Measurements from ENCODE around the gene MYNN. TPM values are rescaled to one million over a fixed set of nuclear protein-coding genes. Genes with fewer than 3 reads are reported as not detected.

Gene MYNN
- total RNA-seq, 1 experiment from 2014 or later: 13.5 TPM

GRCh38 chr3:169792359-169792758 is 19.2 kb downstream of the MYNN start:
- CTCF ChIA-PET: no interaction called here

More at GRCh38 chr3:169792359-169792758, 19.2 kb downstream of the MYNN start:
- ChIA-PET POLR2A (no interaction called here), RAD21 (ENCODE audit: low non-redundant PET in 1 of 2, low total read pairs in 2 of 2, uncharacterized antibody in 2 of 2, unreplicated experiment in 2 of 2) (no interaction called here)
- Histone ChIP-seq H3K4me2 (ENCODE audit: low read length) (no peak overlapping the region), H3K9me2 (ENCODE audit: insufficient read depth) (no peaks in the 10 kb centered on the region), H3K4me3 (replicated peaks in 1 of 2; ENCODE audit: low read depth in 1 of 2, low read length in 2 of 2) (no peak overlapping the region), H3K79me2 (ENCODE audit: insufficient read depth, low read length) (no peaks in the 10 kb centered on the region), H3K4me1 (ENCODE audit: control insufficient read depth in 1 of 2, insufficient read depth in 2 of 2, low read length in 2 of 2) (no peaks in the 10 kb centered on the region), H3K9me3 (ENCODE audit: control insufficient read depth in 1 of 2, insufficient read depth in 1 of 2, low read depth in 1 of 2, low read length in 2 of 2) (no peaks in the 10 kb centered on the region), H3K9ac (ENCODE audit: low read length) (no peak overlapping the region), H3K27me3 (ENCODE audit: insufficient read depth, low read length) (no peaks in the 10 kb centered on the region), H3K36me3 (ENCODE audit: control insufficient read depth in 1 of 2, insufficient read depth in 2 of 2, low read length in 2 of 2) (peaks cover 12 to 14% of the 10 kb centered on the region in 2 experiments; a peak in 3 of 4 replicates), H4K20me1 (ENCODE audit: insufficient read depth) (no peaks in the 10 kb centered on the region), H3K27ac (ENCODE audit: low read depth, low read length) (no peak overlapping the region), H2AFZ (ENCODE audit: low read depth, low read length, poor library complexity, severe bottlenecking) (no peak overlapping the region)
- BruUV-seq (replicated peaks): no TSS peak
- DNase-seq (ENCODE audit: low read depth, low spot score) (no peak), ATAC-seq (no peak)
- TF ChIP-seq EGR1 (IDR thresholded peaks at IDR 0.05; ENCODE audit: low read depth) (no peak), JUND (IDR thresholded peaks at IDR 0.05) (no peak), EZH2 (IDR thresholded peaks at IDR 0.05) (no peak), SIN3A (IDR thresholded peaks at IDR 0.05; ENCODE audit: low read depth) (no peak), TCF7L2 (IDR thresholded peaks at IDR 0.05; ENCODE audit: borderline replicate concordance, extremely low read depth, insufficient read depth, insufficient read length) (no peak), YY1 (IDR thresholded peaks at IDR 0.05; ENCODE audit: extremely low read depth, insufficient replicate concordance, low read depth, low read length) (no peak), SP1 (IDR thresholded peaks at IDR 0.05; ENCODE audit: low read depth) (no peak), SRF (IDR thresholded peaks at IDR 0.05; ENCODE audit: low read depth) (no peak), RAD21 (IDR thresholded peaks at IDR 0.05; ENCODE audit: low read depth) (no peak), FOSL1 (IDR thresholded peaks at IDR 0.05; ENCODE audit: low read depth) (no peak), ZFX (IDR thresholded peaks at IDR 0.05) (no peak), ZNF274 (IDR thresholded peaks at IDR 0.05; ENCODE audit: low read depth, low read length) (no peak), POLR2AphosphoS5 (IDR thresholded peaks at IDR 0.05; ENCODE audit: low read depth, low read length) (no peak), CEBPB (IDR thresholded peaks at IDR 0.05; ENCODE audit: low read depth) (no peak), ZBTB33 (IDR thresholded peaks at IDR 0.05; ENCODE audit: extremely low read depth, insufficient replicate concordance, low read length) (no peak), EZH2phosphoT487 (IDR thresholded peaks at IDR 0.05; ENCODE audit: borderline replicate concordance) (no peak)
- TF ChIP-seq, protein P1, sequence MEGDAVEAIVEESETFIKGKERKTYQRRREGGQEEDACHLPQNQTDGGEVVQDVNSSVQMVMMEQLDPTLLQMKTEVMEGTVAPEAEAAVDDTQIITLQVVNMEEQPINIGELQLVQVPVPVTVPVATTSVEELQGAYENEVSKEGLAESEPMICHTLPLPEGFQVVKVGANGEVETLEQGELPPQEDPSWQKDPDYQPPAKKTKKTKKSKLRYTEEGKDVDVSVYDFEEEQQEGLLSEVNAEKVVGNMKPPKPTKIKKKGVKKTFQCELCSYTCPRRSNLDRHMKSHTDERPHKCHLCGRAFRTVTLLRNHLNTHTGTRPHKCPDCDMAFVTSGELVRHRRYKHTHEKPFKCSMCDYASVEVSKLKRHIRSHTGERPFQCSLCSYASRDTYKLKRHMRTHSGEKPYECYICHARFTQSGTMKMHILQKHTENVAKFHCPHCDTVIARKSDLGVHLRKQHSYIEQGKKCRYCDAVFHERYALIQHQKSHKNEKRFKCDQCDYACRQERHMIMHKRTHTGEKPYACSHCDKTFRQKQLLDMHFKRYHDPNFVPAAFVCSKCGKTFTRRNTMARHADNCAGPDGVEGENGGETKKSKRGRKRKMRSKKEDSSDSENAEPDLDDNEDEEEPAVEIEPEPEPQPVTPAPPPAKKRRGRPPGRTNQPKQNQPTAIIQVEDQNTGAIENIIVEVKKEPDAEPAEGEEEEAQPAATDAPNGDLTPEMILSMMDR (IDR thresholded peaks at IDR 0.05 in 2 of 3, conservative IDR thresholded peaks at IDR 0.05 in 1 of 3; ENCODE audit: borderline replicate concordance in 1 of 3, insufficient read depth in 1 of 3, low read depth in 2 of 3, low read length in 2 of 3): no peak
- TF ChIP-seq, protein P2, sequence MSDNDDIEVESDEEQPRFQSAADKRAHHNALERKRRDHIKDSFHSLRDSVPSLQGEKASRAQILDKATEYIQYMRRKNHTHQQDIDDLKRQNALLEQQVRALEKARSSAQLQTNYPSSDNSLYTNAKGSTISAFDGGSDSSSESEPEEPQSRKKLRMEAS (IDR thresholded peaks at IDR 0.05): no peak
- TF ChIP-seq, protein P3, sequence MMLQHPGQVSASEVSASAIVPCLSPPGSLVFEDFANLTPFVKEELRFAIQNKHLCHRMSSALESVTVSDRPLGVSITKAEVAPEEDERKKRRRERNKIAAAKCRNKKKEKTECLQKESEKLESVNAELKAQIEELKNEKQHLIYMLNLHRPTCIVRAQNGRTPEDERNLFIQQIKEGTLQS (IDR thresholded peaks at IDR 0.05): no peak
- intact Hi-C loops (cut with micrococcal nuclease): no loop called here
